ENCODE data around the gene ZNF423. TPM values are rescaled to one million over a fixed set of nuclear protein-coding genes. Genes with fewer than 3 reads are reported as not detected.

ZNF423 gene
- polyA plus RNA-seq, 1 of the 3 experiments (the other 2 are of a cell fraction): 1.2 TPM

DNA sequence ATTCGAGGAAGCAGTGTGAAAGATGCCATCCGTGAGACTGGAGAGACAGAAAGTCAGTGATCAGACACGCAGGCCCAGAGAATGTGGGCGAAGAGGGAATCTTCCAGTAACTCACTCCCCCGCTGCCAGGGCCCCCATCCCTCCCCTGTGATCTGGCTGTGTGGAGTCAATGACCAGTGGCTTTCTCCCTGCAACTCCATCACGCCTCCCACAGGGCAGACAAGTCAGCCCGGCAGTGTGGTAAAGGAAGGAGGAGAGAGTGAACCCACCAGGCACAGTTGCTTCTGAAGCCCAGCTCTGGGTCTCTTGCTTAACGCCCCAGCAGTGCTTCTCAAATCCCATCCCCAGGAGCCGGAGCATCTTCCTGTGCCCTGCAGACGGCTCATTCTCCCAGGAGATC lies 142.1 kb downstream of the ZNF423 start:
- WGBS (ENCODE audit: low lambda C conversion rate): 69% methylated on average over 5 of the region's 10 CpGs
- Histone ChIP-seq H3K9me3 (no peaks in the 10 kb centered on the region), H4K20me1 (ENCODE audit: insufficient read depth) (no peaks in the 10 kb centered on the region), H3K9me2 (no peaks in the 10 kb centered on the region), H3K9ac (no peak overlapping the region), H2AFZ (ENCODE audit: low read depth) (no peak overlapping the region), H3K4me2 (no peak overlapping the region), H3K79me2 (ENCODE audit: insufficient read depth) (no peaks in the 10 kb centered on the region), H3K36me3 (replicated peaks in 1 of 2; ENCODE audit: control insufficient read depth in 1 of 2, insufficient read depth in 2 of 2, low read length in 1 of 2) (no peaks in the 10 kb centered on the region), H3K27me3 (ENCODE audit: insufficient read depth) (no peaks in the 10 kb centered on the region), H3F3A (replicated peaks; ENCODE audit: insufficient read depth) (no peaks in the 10 kb centered on the region), H3K4me1 (ENCODE audit: control insufficient read depth in 1 of 2, insufficient read depth in 2 of 2, low read depth in 1 of 2, low read length in 1 of 2) (peaks cover 0 to 13% of the 10 kb centered on the region in 2 experiments; a peak in 1 of 4 replicates), H3K4me3 (ENCODE audit: low read depth in 2 of 2, low read length in 1 of 2) (no peak overlapping the region), H3K27ac (ENCODE audit: low read depth in 2 of 2, low read length in 1 of 2) (no peak overlapping the region)
- DNase-seq: no peak
- ChIA-PET CTCF (no interaction called here), POLR2A (no interaction called here)
- TF ChIP-seq YY1 (IDR thresholded peaks at IDR 0.05; ENCODE audit: low read depth): no peak
- TF ChIP-seq, protein P1, sequence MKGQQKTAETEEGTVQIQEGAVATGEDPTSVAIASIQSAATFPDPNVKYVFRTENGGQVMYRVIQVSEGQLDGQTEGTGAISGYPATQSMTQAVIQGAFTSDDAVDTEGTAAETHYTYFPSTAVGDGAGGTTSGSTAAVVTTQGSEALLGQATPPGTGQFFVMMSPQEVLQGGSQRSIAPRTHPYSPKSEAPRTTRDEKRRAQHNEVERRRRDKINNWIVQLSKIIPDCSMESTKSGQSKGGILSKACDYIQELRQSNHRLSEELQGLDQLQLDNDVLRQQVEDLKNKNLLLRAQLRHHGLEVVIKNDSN (IDR thresholded peaks at IDR 0.05; ENCODE audit: borderline replicate concordance, low read depth): no peak
- TF ChIP-seq CHD2 (IDR thresholded peaks at IDR 0.05; ENCODE audit: low read length, partially characterized antibody): no peak
- no peak for TF ChIP-seq CTCF (IDR thresholded peaks at IDR 0.05)
- no peak for TF ChIP-seq TEAD4 (IDR thresholded peaks at IDR 0.05; ENCODE audit: borderline replicate concordance, insufficient read depth)
- no peak for TF ChIP-seq FOXM1 (IDR thresholded peaks at IDR 0.05; ENCODE audit: low read depth)
- no peak for TF ChIP-seq MAX (IDR thresholded peaks at IDR 0.05; ENCODE audit: low read depth)
- no peak for TF ChIP-seq ZBTB33 (IDR thresholded peaks at IDR 0.05; ENCODE audit: borderline replicate concordance, low read depth)
- no peak for TF ChIP-seq RAD21 (IDR thresholded peaks at IDR 0.05; ENCODE audit: low read length)
- no peak for TF ChIP-seq FOXJ3 (CRISPR knock-in tag; IDR thresholded peaks at IDR 0.05)
- no peak for TF ChIP-seq EZH2phosphoT487 (IDR thresholded peaks at IDR 0.05; ENCODE audit: borderline replicate concordance, low read depth)
- TF ChIP-seq, protein P2, sequence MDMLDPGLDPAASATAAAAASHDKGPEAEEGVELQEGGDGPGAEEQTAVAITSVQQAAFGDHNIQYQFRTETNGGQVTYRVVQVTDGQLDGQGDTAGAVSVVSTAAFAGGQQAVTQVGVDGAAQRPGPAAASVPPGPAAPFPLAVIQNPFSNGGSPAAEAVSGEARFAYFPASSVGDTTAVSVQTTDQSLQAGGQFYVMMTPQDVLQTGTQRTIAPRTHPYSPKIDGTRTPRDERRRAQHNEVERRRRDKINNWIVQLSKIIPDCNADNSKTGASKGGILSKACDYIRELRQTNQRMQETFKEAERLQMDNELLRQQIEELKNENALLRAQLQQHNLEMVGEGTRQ (IDR thresholded peaks at IDR 0.05; ENCODE audit: borderline replicate concordance, low read depth, low read length): no peak
- TF ChIP-seq, protein P3, sequence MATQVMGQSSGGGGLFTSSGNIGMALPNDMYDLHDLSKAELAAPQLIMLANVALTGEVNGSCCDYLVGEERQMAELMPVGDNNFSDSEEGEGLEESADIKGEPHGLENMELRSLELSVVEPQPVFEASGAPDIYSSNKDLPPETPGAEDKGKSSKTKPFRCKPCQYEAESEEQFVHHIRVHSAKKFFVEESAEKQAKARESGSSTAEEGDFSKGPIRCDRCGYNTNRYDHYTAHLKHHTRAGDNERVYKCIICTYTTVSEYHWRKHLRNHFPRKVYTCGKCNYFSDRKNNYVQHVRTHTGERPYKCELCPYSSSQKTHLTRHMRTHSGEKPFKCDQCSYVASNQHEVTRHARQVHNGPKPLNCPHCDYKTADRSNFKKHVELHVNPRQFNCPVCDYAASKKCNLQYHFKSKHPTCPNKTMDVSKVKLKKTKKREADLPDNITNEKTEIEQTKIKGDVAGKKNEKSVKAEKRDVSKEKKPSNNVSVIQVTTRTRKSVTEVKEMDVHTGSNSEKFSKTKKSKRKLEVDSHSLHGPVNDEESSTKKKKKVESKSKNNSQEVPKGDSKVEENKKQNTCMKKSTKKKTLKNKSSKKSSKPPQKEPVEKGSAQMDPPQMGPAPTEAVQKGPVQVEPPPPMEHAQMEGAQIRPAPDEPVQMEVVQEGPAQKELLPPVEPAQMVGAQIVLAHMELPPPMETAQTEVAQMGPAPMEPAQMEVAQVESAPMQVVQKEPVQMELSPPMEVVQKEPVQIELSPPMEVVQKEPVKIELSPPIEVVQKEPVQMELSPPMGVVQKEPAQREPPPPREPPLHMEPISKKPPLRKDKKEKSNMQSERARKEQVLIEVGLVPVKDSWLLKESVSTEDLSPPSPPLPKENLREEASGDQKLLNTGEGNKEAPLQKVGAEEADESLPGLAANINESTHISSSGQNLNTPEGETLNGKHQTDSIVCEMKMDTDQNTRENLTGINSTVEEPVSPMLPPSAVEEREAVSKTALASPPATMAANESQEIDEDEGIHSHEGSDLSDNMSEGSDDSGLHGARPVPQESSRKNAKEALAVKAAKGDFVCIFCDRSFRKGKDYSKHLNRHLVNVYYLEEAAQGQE (IDR thresholded peaks at IDR 0.05; ENCODE audit: low read depth, low read length): no peak
